ENCODE measurements around the gene CNN2. TPM values are rescaled to one million over a fixed set of nuclear protein-coding genes. Genes with fewer than 3 reads are reported as not detected.
A peak's percentile ranks its signal among the peaks of the same experiment; 100 is the strongest.

Gene CNN2
- polyA plus RNA-seq, 2 of the 4 experiments (the other 2 are of a cell fraction): 31.7 to 99.3 TPM

- DNase-seq (ENCODE audit: low read depth in 1 of 2, low spot score in 1 of 2) (peak; percentile 44 to 77), ATAC-seq (peak; percentile 71 to 87), FAIRE-seq (no peak)
- H3K4me2 ChIP-seq: peak overlapping the region; percentile 93
- CTCF ChIA-PET: interaction anchor here (0.6 to 2.7 kb wide), 18 partner anchors 8 to 153 kb away, joined by 3 to 18 read pairs (median 4); no protein-coding TSS in a partner anchor
- no peaks in the 10 kb centered on the region for H3K9me3 ChIP-seq
- 39% methylated on average over 8 of the region's 60 CpGs for WGBS (ENCODE audit: missing lambda C conversion rate)
- peak; percentile 99 for TF ChIP-seq HDAC2 (IDR thresholded peaks at IDR 0.05)
- peak; percentile 47; the same call in 1 of the 2 replicates for TF ChIP-seq MYC (IDR thresholded peaks at IDR 0.05; ENCODE audit: borderline replicate concordance, low read length)
- TF ChIP-seq RNF2 (IDR thresholded peaks at IDR 0.05; ENCODE audit: borderline replicate concordance, low read depth): peak; percentile 77; the same call in 1 of the 2 replicates
- TF ChIP-seq ZFP36 (IDR thresholded peaks at IDR 0.05; ENCODE audit: borderline replicate concordance, partially characterized antibody): no peak
- peak; percentile 23; the same call in 1 of the 3 replicates for TF ChIP-seq SMC3 (IDR thresholded peaks at IDR 0.05)
- peak; percentile 49 for TF ChIP-seq CTCF (IDR thresholded peaks at IDR 0.05)
- peak; percentile 95 for TF ChIP-seq MAX (IDR thresholded peaks at IDR 0.05)
- TF ChIP-seq, protein P1, sequence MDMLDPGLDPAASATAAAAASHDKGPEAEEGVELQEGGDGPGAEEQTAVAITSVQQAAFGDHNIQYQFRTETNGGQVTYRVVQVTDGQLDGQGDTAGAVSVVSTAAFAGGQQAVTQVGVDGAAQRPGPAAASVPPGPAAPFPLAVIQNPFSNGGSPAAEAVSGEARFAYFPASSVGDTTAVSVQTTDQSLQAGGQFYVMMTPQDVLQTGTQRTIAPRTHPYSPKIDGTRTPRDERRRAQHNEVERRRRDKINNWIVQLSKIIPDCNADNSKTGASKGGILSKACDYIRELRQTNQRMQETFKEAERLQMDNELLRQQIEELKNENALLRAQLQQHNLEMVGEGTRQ (IDR thresholded peaks at IDR 0.05): no peak
- TF ChIP-seq, protein P2, sequence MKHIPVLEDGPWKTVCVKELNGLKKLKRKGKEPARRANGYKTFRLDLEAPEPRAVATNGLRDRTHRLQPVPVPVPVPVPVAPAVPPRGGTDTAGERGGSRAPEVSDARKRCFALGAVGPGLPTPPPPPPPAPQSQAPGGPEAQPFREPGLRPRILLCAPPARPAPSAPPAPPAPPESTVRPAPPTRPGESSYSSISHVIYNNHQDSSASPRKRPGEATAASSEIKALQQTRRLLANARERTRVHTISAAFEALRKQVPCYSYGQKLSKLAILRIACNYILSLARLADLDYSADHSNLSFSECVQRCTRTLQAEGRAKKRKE (CRISPR knock-in tag; IDR thresholded peaks at IDR 0.05; ENCODE audit: low read depth): peak; percentile 36; the same call in 1 of the 2 replicates
- no peak for TF ChIP-seq HOXB13 (CRISPR knock-in tag; IDR thresholded peaks at IDR 0.05; ENCODE audit: low read depth)
- TF ChIP-seq HOXB5 (CRISPR knock-in tag; IDR thresholded peaks at IDR 0.05): 0 out of 2 replicates have a peak, but pooled peaks have one; percentile 22
- TF ChIP-seq E2F6 (IDR thresholded peaks at IDR 0.05; ENCODE audit: borderline replicate concordance, low read depth): peak; percentile 89
- peak; percentile 32 to 41; a peak in 3 of 5 replicates for TF ChIP-seq RAD21 (conservative IDR thresholded peaks at IDR 0.05 in 1 of 2, IDR thresholded peaks at IDR 0.05 in 1 of 2)
- no peak for TF ChIP-seq GATA3 (IDR thresholded peaks at IDR 0.05; ENCODE audit: borderline replicate concordance)
- H3K4me3 ChIP-seq: no peak overlapping the region
- peaks cover 33% of the 10 kb centered on the region for H3K4me1 ChIP-seq
- POLR2A ChIA-PET: interaction anchor here (0.5 to 1.9 kb wide), 3 partner anchors 9 to 21 kb away, joined by 3 to 8 read pairs (median 3); no protein-coding TSS in a partner anchor
- peak overlapping the region; percentile 53 to 75; a peak in 5 of 6 replicates for H3K27ac ChIP-seq
These were observed 38.5 kb downstream of the CNN2 start for GRCh38 chr19:1064661-1065605.

DNA sequence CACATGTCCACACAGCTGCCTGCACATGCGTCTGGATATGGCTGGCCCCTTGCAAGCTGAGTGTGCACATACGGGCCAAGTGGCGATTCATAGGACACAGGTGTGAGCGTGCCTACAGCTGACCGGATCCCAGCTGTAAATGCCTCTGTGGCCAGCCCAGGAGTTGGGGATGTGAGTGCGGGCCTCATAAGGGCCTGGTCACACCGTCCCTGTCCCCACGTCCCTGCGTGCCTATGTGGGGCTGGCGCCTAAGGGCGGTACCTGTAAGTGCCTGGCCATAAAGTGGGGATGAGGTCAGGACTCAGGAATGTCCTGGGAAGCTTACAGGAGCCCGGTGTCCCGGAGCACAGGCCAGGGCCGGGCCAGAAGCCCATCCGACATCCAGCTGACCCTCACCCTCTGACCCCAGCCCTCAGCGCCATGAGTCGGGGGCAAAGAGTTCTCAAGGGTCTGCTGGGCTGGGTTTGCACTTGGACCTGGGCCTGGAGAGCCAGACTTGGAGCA lies 39.2 kb downstream of the CNN2 start:
- DNase-seq (ENCODE audit: low read depth in 1 of 2, low spot score in 1 of 2) (no peak), FAIRE-seq (no peak), ATAC-seq (peak; percentile 14 to 34; a peak in 4 of 6 replicates)
- Histone ChIP-seq H3K27ac (peak overlapping the region; percentile 53 to 75; a peak in 3 of 6 replicates), H3K4me3 (no peak overlapping the region), H3K9me3 (no peaks in the 10 kb centered on the region), H3K4me1 (peaks cover 33% of the 10 kb centered on the region), H3K4me2 (peak overlapping the region; percentile 93)
- ChIA-PET CTCF (interaction anchor here (0.9 to 2.7 kb wide), 10 partner anchors 8 to 179 kb away, joined by 3 to 18 read pairs (median 4); no protein-coding TSS in a partner anchor), POLR2A (interaction anchor here (1.9 kb wide), 1 partner anchor 9 kb away, joined by 8 read pairs; no protein-coding TSS in a partner anchor)
- 57% methylated on average over 6 of the region's 17 CpGs for WGBS (ENCODE audit: missing lambda C conversion rate)
- TF ChIP-seq CHD4 (IDR thresholded peaks at IDR 0.05; ENCODE audit: borderline replicate concordance): no peak
- no peak for TF ChIP-seq SREBF2 (IDR thresholded peaks at IDR 0.05)
- no peak for TF ChIP-seq HEYL (CRISPR knock-in tag; IDR thresholded peaks at IDR 0.05)
- no peak for TF ChIP-seq ZC3H11A (IDR thresholded peaks at IDR 0.05)
- TF ChIP-seq FOSL2 (IDR thresholded peaks at IDR 0.05): no peak
- TF ChIP-seq FOSL2 (CRISPR knock-in tag; IDR thresholded peaks at IDR 0.05): 0 out of 2 replicates have a peak, but pooled peaks have one; percentile 3
